IPS DF 4.7 (cell line): ENCODE results near the gene SLC28A1.
"Not testable (repeated sequence)": the region's sequence is repeated elsewhere in the genome, so short reads cannot be mapped to it uniquely, and the experiment has no call there.

ENCODE experiments used
- DNase-seq: peaks from one replicate; pipeline ENCODE4 v3.0.0-alpha.2; 2013; ENCODE audit warnings: low spot score; ENCODE audit errors: extremely low read depth

The SLC28A1 gene

DNA sequence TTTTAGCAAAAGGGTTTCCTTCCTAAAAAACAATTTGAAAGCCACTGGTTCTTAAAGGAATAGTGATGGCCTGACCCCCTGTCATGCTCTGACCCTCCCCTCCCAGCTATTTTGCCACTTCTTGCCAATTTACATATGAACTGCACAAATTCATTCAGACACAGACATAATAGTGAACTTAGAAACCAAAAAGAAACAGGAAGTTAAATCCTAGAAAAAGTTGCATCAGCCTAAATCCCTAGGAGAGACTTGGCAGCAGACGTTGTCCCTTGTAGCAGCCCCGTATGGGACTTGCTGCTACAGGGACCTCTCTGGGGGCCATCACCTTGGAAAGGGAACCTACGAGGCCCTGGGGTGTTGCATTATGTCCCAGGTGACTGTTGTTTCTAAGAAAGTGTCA lies 82.9 kb downstream of the SLC28A1 start:
- DNase-seq = no peak

DNA sequence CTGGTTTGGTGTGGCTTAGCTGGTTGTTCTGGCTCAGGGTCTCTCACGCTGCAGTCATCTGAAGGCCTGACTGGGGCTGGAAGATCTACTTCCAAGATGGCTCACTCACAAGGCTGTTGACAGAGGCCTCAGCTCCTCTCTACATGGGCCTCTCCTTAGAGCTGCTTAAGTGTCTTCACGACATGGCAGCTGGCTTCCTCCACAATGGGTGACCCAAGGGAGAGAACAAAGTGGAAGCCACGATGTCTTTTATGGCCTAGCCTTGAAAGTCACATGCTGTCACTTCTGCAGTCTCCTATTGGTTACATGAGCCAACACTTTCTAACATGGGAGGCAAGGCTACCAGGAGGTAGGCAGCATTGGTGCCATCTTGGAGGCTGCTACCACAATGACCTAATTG lies 83.8 kb downstream of the SLC28A1 start:
- DNase-seq = no peak

DNA sequence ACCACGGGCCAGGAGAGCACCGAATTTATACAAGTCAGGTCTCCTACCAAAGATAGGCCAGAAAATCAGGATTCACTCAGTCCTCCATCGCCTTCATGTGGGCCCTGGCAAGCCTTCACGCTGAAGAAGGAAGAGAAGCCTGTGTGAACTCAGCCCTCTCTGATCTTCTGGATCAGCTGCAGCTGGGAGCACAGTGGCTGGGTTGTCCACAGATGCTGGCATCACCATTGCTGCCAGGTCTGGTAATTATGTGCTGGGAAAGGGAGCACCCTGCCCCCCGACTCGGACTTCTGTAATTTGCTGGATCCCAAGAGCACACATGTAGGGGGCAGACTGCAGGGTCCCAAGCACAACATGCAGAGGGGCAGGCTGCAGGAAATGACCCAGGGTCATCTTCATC lies 84.8 kb downstream of the SLC28A1 start:
- DNase-seq = no peak

DNA sequence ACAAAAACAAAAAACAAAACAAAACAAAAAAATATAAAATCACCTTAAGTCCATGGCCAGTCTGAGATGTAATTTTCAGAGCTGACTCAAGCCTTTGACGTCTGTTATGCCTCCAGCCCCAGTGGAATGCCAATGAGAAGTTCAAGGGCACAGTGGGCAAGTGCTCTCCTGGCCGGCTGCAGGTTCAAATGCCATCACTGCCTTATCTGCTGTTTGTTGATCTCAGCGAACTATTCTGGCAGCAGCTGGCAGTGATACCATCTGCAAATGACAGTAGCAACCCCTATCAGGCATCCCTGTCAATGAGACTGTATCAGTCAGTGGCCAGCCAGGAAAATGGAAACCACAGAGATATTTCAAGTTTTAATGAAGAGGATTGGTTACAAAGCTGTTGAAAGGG lies 86.4 kb downstream of the SLC28A1 start:
- DNase-seq = no peak

DNA sequence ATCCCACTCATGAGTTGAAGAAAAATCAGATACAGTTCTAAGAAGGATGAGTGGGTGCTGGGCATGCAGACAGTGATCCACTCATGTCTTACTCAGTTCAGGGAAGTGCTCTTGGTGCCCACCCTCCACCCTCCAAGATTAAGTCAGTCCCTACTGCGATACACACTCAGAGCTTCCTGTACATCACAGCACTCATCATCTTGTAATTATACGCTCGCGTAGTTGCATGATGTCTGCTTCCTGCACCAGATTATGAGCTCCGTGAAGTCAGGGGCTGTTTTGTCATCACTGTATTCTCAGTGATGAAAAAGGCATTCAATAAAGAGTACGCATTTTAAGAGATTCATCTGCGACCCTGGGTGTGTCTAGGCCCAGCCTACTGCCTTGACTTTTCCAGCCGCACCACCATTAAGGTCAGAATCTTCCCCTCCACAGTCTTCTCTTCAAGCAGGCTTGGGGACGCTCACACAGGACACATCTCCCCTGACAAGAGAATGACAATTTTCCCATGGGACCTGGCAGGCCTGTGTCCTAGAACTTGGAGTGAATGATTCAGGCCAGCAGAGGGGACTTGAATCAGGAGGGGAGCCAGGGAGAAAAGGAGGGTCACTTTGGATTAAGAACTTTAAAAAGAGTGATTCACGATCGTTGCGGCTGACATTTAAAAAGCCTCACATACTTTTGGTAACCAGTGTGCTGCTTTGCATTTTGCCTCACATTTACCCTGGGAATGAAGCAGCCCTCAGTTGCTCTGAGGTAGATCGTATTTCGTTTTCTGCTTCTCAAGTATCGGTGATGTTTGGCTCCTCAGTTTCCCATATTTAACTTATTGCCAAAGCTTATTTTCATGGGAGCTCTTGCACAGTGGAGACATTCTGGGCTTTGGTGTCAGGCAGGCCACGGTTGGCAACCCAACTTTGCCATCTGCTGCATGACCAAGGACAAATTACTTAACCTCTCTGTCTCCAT lies 89.3 kb downstream of the SLC28A1 start:
- no peak for DNase-seq

DNA sequence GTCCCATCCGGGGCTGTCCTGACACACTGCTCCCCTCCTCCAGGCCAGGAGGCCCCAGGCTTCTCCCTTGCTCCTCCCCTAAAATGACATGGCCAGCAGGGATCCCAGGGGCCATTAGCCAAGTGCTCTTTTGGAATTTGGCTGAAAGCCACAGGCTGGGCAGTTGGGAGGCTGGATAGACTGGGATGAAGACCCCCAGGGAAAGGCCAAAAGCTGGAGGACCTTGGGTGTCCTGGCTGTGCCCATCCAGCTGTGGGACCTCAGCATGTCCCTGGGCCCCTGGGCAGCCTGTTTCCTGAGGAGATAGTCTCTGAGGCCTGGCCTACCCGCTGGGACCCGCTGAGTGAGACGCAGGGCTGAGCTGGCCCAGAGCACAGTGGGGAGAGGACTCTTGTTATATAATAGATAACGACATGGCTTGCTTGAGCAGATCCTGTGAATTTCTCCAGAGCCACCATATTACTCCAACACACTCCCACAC lies 91.4 kb downstream of the SLC28A1 start:
- DNase-seq = no peak

DNA sequence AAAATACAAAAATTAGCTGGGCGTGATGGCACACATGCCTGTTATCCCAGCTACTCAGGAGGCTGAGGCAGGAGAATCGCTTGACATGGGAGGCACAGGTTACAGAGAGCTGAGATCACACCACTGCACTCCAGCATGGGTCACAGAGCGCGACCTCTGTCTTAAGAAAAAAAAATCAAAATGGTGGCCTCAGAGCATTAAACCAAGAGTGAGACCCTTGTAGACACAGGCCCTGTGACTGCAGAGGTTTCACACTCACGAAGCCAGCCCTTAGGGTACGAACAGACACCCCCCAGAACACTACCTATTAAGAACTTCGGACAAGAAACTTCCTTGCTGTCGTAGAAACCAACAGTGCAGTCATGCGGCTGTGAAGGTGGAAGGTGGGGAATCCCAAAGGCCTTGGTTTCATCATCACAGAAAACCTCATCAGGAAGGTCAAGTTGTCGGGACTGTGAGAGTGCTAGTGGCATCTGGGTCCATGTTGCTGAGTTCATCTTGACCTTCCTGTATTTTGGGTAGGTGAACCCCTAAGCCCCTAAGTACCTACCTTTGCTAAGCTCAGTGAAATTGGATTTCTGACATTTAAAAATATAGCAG lies 92.4 kb downstream of the SLC28A1 start:
- DNase-seq = no peak

DNA sequence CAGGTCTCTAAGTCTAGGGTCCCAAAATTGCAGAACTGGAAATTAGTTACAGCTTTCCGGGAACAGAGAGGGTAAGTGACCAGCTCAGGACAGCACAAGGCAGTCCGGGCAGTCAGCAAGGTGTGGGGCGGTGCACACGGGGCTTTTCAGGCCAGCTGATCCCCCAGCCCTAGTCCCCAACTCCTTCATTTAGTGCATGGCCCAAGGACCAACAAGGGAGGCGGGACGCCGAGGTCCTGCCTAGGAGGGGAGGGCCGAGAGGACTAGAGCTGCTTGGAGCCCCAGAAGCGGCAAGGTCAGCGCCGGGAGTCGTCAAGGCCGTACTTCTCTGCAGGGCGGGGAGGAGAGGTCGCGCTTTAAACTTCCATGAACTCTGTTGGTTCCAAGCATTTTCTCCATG lies 95.2 kb downstream of the SLC28A1 start:
- DNase-seq = no peak

DNA sequence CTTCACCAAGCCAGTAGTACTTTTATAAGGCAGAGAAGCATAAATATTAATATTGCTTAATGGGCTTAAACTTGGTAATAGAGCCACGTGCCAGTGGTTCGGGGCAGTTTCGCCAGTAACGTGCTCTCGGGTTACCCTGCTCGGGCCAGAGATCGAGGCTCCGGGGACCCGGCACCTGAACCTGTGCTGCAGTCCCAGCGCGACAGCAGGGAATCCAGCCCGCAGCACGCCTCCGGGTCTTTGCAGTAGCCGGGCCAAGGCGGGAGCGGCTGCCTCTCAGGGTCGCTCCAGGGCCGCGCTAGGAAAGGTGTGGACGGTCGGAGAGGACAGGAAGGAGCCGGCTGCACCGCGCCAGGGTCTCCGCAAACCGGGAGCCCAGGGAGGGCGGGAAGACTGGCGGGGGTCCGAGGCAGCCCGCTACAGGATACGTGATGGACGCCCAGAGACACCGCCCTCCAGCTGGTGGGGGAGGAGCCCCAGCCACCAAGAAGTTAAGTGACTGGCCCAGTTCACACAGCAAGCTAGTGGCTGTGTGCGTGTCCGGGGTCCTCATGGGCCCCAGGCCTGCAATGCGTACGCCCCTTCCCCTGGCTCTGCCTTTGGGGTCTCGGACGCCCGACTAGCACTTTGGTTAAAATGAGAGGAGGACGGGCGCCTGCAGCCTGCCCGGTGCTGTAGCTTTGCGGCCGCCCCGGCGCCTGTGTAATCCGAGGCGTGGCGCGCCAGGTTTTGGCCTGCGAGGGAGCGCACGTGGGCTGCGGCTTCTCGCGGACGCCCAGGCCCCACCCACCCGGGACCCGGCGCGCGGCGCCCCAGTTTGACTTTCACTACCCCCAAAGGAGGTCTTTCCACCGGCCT lies 96.0 kb downstream of the SLC28A1 start:
- DNase-seq = no peak

DNA sequence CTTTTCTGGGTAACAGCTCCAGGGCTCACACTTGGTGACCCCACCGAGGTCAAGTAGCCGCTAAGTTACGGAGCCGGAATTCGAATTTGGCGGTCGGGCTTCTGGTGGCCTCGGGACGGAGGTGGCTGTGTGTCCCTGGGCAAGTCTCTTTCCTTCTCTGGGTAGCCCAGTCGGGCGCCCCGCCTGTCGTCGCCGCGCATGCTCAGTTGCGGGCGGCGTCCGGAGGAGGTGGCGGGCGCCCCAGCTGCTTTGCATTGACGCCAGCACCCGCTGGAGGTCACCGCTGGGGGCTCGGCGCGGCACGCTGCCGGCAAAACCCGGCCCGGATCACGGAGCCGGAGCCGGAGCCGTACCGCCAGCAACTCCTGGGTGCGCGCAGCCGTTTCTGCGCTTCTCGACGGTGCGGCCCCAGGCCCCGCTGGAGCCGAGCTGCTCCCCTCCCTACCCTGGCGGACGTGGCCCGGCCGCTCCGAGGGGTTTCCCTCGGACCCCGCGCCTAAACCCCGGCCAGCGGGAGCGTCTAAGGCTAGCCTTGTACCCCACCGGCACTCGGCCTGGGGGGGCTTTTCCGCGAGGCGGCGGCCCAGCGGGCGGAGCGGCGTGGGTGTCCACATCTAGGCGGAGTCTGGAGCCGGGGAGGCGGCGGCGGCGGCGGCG lies 96.7 kb downstream of the SLC28A1 start:
- DNase-seq = peak; percentile 38

DNA sequence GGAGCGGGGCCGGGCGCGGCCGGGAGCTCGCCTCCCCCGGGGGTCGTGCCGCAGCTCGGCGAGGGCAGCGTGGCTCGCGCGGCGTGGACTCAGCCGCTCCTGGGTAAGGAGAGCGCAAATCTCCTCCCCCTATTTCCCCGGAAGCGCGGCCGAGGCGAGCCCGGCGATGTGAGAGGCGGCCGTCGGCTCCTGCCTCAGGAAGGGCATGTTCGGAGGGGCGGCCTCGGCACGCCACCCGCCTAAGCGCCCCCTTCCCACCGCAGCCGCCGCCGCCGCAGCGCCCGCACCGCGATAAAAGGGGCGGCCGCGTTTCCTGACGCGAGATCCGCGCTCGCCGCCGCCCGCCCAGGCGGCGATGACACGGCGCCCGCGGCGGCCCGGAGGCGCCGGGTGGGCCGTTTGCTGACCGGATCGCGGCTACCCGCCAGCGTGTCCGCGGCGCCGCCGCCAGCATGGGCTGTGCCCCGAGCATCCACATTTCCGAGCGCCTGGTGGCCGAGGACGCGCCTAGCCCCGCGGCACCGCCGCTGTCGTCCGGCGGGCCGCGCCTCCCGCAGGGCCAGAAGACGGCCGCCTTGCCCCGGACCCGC lies 97.3 kb downstream of the SLC28A1 start, which contains the start of gene PDE8A:
PDE8A (plus strand) TSS at position 146 of the 590 bp plus-strand sequence; CDS start at position 453, 307 bp downstream.
- no peak for DNase-seq

DNA sequence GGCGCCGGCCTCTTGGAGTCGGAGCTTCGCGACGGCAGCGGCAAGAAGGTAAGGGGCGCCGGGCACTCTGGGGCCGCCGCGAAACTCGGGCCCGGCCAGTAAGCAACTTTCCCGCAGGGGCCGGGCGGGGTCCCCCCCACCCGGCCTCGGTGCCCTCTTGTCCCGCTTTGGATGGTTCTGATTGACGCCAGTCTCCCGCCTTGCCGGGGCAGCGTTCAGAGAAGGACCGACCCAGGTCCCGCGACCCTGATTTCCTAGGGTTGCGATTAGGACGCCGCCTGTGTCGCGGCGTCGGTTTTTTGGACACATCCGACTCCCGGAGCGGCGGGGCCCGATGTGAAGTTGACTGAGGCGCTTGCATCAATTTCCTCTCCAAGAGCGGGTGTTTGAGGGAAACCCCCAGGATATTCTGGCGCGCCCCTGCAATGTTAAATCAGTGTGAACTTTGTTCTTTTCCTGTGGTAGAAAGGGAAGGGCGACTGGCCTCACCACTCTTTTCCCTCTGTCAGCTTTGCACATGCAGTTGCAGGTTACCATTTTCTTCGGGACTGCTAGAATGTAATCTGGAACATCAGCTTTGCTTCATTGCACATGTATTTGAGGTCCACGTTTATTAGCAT lies 97.9 kb downstream of the SLC28A1 start:
- no peak for DNase-seq

DNA sequence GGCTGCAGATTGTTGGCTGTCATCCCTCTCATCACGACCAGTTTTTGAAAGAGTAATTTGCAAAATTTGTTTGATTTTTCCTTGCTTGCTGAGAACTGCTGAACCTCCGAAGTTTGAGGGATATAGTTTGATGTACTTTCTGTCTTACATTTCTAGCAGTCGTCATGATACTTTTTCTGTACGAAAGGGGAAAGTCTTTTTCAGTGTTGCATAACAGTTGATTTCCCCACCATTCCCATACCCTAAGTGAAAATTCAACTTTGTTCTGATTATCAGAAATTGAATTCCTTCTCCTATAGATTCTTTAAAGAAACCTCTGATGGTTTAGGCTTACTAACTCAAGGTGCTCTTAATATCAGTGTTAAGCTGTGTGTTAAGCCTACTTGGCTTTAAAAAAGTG lies 98.8 kb downstream of the SLC28A1 start:
- no peak for DNase-seq

DNA sequence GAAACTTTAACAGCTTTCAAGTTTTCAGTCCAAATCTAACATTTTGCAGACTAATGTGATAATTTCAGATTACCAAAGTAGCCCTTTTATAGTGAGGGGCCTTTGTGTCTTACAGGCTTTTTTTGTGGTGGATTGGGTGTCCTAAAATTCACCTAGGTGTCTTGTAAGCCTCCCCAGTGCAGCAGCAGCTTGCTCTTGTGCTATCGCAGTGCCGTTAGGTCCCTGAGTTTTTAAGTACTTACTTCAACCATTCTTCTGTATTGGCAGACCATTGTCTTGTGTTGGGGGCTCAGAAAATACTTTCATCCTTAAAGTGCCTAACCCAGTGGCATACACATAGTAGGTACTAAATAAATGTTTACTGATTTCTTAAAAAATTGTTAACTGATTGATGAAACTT lies 99.2 kb downstream of the SLC28A1 start:
- no peak for DNase-seq

DNA sequence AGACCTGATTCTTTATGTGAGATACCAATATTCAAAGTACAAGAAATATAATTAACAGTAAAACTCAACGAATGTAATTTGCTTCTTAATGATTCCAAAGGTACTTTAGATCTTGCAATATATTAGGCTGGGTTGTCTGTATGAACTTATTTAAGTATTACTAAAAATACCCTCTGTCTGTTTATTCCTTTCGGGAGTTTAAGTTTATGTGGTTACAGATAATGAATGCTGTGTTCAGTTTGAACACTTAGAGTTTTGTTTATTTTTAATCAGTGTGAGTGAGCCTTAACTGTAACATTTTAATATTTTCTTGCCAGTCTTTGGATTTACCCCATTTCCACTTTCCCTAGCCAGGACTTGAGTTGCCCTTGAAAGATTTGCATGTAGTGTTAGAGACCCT lies 100.7 kb downstream of the SLC28A1 start:
- no peak for DNase-seq

DNA sequence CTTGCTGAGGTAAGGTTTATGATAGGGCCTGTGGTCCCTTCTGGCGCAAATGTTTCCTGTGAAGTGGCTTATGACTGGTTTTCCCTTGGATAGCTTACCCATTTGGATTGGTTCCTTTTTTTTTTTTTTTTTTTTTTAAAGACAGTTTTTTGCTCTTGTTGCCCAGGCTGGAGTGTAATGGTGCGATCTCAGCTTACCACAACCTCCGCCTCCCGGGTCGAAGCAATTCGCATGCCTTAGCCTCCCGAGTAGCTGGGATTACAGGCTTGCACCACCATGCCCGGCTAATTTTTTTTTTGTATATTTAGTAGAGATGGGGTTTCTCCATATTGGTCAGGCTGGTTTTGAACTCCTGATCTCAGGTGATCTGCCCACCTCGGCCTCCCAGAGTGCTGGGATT lies 102.9 kb downstream of the SLC28A1 start:
- not testable (repeated sequence) for DNase-seq

DNA sequence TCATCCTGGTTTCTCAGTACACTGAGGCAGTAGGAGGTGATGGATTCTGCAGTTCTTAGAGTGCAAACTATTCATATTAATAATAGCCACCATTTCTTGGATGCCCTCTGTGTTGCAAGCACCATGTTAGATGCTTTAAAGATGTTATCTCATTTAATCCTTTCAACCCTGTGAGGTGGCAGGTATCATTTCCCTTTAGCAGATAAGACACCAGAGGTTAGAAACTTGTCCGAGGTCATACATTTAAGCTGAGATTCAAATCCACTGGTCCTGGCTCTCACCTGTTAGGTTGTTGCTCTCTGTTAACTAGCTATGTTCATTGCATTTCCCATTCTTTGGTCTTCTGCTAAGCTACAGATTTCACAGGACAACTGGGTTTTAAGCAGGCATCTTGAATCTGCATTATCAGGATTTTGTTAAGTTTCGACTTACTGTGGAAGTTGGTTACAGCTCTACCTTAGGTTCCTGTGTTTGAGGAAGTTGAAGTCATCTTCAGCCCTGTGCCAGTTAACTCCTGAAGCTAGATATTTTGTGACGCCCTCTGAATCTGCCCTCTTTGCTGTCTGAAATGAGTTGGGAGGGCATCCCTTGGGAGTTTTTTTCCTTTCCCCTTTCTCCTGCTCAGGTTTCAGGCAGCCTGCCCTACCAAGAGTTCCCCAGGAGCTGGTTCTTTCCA lies 103.6 kb downstream of the SLC28A1 start:
- no peak for DNase-seq

DNA sequence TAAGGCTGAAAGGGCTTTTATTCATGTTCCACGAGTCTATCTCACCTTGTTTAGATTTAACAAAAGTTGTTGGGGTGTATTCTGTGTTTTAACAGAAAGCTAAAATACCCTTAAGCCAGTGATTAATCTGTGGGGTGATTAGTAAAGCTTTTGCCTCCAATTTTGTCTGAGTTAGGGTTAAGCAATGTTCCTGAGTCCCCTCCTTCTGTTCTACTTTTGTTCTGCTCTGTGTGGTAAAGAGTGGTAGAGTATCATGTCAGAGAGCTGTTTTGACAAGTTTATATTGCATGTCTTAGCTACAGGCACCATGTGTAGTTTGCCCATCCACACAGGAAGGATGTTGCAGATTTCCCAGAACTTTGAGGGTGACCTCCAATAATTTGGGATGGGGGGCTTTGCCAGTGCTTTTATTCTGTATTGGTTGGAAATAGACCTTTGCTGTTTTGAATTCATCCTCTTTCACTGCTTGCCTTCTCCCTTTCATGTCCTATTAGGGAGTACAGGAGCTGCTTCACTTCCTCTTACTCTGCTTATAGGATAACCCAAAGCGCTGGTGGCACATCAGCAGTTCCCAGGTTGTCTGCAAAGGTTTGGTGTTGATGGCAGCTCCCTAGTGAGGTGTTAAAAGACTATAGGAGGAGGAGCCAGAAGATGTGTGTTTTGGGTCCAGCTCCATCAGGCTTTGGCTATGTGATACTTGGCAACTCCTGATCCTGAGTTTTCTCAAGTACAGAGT lies 104.6 kb downstream of the SLC28A1 start:
- no peak for DNase-seq

DNA sequence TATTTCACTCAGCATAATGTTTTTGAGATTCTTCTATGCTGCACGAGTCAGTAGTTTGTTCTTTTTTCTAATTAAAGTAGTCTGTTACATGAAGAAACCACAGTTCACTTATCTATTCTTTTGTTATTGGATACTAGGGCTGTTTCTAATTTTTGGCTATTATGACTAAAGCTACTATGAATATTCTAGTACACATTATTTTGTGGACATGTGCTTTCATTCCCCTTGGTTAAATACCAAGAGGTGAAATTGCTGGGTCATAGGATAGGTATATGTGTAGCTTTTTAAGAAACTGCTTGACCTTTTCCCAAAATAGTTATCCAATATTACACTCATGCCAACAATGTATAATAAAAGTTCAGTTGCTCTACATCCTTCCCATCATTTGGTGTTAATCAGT lies 106.0 kb downstream of the SLC28A1 start:
- no peak for DNase-seq
